ENCODE measurements around the gene FYN.

DNA sequence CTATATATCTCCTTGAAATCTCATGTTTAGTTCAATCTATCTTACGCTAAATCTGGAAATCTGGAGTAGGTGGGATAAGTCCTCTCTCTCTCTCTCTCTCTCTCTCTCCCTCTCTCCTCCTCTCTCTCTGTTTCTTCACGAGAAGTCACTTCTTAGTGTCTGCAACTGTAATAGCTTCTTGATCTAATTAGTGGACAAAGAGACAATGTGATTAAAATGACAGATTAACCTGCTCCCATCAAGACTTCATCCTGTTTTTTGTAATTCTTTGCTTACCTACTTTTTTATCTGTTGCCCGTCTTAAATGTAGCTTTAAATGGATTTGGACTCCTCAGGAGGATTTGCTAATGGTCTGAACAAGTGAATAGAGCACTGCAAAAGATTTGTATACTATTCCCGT is 2.5 kb upstream of the FYN start:
- TF ChIP-seq SUZ12 (IDR thresholded peaks at IDR 0.05; ENCODE audit: extremely low read depth, insufficient read depth, insufficient read length) (no peak), ZNF274 (IDR thresholded peaks at IDR 0.05; ENCODE audit: low read depth, low read length) (no peak)

Data from NT2/D1 (cell line).